ENCODE measurements around the gene PRKCE. TPM values are rescaled to one million over a fixed set of nuclear protein-coding genes. Genes with fewer than 3 reads are reported as not detected.

Gene PRKCE
- total RNA-seq, 1 donor: 12.5 TPM

DNA sequence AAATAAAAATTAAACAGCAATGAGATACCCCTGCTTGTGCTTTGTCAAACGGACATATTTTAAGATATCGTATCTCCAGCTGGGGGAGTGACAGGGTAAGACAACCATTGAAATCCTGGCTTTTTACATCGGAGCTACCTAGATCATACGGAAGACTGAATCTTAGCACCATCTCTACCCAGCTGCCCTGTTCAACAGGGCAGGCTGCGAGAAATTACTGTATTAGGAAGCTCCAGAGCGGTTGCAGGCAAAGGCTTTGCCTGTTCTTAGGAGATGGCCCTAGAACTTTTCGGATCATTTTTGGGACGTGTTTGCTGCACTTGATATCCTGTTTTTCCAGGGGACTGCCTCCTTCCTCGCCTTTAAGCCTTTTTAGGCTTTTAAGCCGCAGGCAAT lies 2.0 kb upstream of the PRKCE start:
- no peak for DNase-seq (ENCODE audit: low read depth)

GRCh38 chr2:45649858-45650811 lies 1.3 kb upstream of the PRKCE start:
- TF ChIP-seq, protein P1, sequence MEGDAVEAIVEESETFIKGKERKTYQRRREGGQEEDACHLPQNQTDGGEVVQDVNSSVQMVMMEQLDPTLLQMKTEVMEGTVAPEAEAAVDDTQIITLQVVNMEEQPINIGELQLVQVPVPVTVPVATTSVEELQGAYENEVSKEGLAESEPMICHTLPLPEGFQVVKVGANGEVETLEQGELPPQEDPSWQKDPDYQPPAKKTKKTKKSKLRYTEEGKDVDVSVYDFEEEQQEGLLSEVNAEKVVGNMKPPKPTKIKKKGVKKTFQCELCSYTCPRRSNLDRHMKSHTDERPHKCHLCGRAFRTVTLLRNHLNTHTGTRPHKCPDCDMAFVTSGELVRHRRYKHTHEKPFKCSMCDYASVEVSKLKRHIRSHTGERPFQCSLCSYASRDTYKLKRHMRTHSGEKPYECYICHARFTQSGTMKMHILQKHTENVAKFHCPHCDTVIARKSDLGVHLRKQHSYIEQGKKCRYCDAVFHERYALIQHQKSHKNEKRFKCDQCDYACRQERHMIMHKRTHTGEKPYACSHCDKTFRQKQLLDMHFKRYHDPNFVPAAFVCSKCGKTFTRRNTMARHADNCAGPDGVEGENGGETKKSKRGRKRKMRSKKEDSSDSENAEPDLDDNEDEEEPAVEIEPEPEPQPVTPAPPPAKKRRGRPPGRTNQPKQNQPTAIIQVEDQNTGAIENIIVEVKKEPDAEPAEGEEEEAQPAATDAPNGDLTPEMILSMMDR (IDR thresholded peaks at IDR 0.05; ENCODE audit: insufficient read depth, low read length): no peak
- DNase-seq (ENCODE audit: low read depth): peak; percentile 81
- H3K4me3 ChIP-seq (ENCODE audit: low read depth, low read length): peak overlapping the region; percentile 89

More for the DNA sequence above, 2.0 kb upstream of the PRKCE start:
- TF ChIP-seq, protein P1 (IDR thresholded peaks at IDR 0.05; ENCODE audit: insufficient read depth, low read length): no peak
- H3K4me3 ChIP-seq (ENCODE audit: low read depth, low read length): peak overlapping the region; percentile 89

DNA sequence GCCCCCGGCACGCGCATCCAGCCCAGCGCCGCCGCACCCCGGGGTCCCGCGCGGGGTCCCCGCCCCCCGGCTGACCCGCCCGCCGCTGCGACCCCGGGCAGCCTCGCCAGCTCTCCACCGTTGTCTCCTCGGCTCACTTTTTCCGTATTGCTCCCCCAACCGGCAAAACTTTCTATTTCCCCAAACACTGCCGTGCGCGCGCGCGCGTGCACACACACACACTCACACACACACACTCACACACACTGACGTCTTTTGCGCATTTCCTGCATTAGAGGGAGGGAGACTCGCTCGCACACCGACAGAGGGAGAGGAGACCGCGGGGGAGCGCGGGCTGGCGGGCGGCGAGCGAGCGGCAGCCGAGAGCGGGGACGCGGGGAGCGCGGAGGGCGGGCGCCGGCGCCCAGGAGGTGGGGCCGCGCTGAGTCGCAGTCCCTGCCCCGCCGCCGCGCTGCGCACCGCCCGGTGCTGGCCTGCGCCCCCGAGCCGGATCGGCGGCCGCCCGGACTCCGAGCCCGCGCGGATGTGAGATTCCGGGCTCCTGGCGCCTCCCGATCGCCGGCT lies 542 bp upstream of the PRKCE start:
- peak overlapping the region; percentile 89 for H3K4me3 ChIP-seq (ENCODE audit: low read depth, low read length)
- peak; percentile 98 for DNase-seq (ENCODE audit: low read depth)
- TF ChIP-seq, protein P1 (IDR thresholded peaks at IDR 0.05; ENCODE audit: insufficient read depth, low read length): peak; percentile 52

DNA sequence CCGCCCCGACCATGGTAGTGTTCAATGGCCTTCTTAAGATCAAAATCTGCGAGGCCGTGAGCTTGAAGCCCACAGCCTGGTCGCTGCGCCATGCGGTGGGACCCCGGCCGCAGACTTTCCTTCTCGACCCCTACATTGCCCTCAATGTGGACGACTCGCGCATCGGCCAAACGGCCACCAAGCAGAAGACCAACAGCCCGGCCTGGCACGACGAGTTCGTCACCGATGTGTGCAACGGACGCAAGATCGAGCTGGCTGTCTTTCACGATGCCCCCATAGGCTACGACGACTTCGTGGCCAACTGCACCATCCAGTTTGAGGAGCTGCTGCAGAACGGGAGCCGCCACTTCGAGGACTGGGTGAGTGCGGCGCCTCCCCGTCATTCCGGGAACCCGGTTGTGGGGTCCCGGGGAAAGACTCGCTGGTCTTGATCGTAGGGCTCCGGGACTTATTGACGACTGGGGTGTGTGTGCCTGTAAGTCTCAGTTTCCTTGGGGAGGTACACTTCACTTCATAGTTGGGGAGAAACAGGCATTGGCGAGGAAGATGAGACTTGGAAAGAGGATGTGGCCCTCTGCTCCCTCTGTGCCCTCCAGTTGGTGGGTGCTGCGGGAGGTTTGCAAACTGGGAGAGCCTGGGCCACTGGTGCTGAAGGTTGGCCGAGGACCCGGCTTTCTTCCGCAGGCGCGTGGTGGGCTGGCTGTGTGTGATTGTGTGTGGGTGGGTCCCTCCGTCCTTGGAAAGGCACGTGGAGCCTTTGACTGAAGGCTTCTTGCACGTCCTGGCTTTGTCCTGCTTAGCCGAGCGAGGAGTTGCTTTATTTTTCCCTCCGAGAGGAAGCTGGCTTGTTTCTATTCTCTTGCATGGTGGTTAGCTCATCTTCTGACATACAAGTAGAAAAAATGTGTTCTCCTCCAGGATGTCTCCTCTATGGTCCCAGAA lies 886 bp downstream of the PRKCE start:
- peak overlapping the region; percentile 89 for H3K4me3 ChIP-seq (ENCODE audit: low read depth, low read length)
- DNase-seq (ENCODE audit: low read depth): peak; percentile 77
- TF ChIP-seq, protein P1 (IDR thresholded peaks at IDR 0.05; ENCODE audit: insufficient read depth, low read length): no peak

DNA sequence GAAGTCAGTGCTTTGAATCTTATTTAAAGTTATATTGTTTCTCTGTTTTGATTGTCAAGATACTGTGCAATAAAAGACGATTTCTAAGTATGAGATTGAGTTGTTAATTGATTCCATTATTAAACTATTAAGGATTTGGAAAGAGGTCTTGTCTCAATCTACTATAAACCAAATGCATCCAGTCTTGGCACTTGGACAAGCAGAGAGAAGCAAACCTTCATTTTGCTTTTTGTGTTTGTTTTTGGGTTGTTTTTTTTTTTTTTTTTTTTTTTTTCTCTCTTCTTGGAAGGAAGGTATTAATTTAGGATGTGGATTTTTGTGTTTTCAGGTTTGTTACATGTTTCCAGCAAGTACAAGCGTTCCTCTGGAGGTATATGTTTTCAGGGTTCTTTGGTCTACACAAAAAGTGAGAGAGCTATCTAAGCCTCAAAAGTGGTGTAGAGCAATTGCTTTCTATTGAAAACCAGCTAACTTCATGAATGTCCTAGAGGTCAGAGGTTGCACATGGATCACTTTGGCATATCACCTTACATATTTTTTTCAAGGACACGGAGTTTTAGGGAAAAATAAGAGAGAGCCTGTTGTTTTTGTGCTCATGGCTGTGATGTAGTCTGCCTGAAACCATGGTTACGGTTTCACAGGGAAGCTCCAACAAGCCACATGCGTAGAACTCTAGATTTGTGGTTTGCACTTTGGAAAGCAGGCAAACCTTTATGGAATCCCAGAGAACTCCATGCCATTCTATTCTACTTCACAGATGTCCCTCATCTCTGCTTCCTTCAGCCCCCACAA lies 1.8 kb downstream of the PRKCE start:
- TF ChIP-seq, protein P1 (IDR thresholded peaks at IDR 0.05; ENCODE audit: insufficient read depth, low read length): no peak
- peak; percentile 42 for DNase-seq (ENCODE audit: low read depth)
- H3K4me3 ChIP-seq (ENCODE audit: low read depth, low read length): peak overlapping the region; percentile 89

Measured in fibroblast of the aortic adventitia (primary cell).